ENCODE results near the gene ATG10. TPM values are rescaled to one million over a fixed set of nuclear protein-coding genes. Genes with fewer than 3 reads are reported as not detected.

Gene ATG10
- total and polyA plus RNA-seq, 2 donors, result 6.1 to 14.5 TPM

DNA sequence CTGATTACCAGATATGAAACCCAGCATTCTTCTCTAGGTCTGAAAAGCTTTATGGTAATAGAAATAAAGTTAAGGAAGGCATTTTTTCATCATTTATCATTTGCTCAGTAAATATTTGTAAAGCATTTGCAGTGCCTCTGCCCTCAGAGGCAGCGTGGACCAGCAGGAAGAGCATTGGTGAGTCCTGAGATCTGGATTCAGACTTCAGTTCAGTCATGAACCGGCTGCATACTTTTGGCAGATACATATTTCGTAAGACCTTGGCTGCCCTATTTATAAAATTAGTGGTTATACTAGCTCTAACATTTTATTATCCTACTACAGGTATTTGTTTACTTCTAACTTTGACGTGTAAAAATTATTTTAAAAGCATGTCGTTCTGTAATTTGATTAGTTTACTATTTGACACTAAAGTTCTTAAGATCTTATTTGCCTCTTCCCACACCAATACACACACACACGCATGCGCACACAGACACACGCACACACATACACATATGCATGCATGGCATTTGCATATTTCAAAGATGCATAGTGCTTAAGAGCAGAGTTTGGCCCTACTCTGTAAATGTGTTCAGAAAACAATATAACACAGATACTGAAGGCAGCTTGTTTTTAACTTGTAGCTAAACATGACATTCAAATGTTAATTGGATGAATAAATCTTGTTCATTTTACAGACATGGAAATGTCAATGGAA is 204.4 kb downstream of the ATG10 start:
- no peak overlapping the region for H3K27ac ChIP-seq (ENCODE audit: low read depth)
- DNase-seq (ENCODE audit: extremely low spot score), result no peak
- H3K4me1 ChIP-seq (ENCODE audit: insufficient read depth), result no peaks in the 10 kb centered on the region
- 85% methylated on average over 8 of the region's 8 CpGs for whole genome bisulfite sequencing
- H3K4me3 ChIP-seq (ENCODE audit: low read depth, low read length), result no peak overlapping the region
- H3K36me3 ChIP-seq (ENCODE audit: insufficient read depth), result no peaks in the 10 kb centered on the region

DNA sequence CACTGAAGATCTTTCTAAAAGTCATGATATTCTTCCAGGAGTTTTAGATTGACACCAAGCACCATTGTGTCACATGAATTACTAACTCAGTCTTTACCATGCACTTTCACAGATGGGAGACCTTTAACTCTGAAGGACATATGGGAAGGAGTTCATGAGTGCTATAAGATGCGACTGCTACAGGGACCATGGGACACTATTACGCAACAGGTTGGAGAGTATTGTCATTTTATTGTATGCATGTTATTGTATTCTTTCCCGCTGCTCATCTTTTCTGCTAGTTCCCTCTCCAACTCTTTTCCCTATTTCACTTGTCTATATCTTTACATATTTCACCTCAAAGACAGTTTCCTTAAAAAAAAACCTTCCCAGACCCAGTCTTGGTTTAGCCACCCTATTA is 206.6 kb downstream of the ATG10 start:
- Histone ChIP-seq H3K36me3 (ENCODE audit: insufficient read depth) (no peaks in the 10 kb centered on the region), H3K4me1 (ENCODE audit: insufficient read depth) (no peaks in the 10 kb centered on the region), H3K27ac (ENCODE audit: low read depth) (no peak overlapping the region), H3K4me3 (ENCODE audit: low read depth, low read length) (no peak overlapping the region)
- DNase-seq (ENCODE audit: extremely low spot score), result no peak
- WGBS, result 99% methylated on average over 3 of the region's 3 CpGs

DNA sequence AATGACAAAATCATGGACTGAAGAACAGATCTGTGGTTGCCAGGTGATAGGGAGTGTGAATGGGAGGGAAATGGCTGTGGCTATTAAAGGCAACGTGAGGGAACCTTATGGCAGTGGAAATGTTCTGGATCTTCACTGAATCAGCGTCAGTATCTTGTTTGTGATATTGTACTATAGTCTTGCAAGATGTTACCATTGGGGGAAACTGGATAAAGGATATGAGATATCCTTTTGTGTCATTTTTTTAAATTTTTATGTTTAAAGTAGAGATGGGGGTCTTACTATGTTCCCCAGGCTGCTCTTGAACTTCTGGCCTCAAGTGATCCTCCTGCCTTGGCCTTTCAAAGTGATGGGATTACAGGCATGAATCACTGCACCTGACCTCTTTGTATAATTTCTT is 210.8 kb downstream of the ATG10 start:
- no peak for DNase-seq (ENCODE audit: extremely low spot score)
- H3K4me1 ChIP-seq (ENCODE audit: insufficient read depth), result no peaks in the 10 kb centered on the region
- H3K4me3 ChIP-seq (ENCODE audit: low read depth, low read length), result no peak overlapping the region
- H3K36me3 ChIP-seq (ENCODE audit: insufficient read depth), result no peaks in the 10 kb centered on the region
- WGBS, result 96% methylated on average over 2 of the region's 2 CpGs
- H3K27ac ChIP-seq (ENCODE audit: low read depth), result no peak overlapping the region

DNA sequence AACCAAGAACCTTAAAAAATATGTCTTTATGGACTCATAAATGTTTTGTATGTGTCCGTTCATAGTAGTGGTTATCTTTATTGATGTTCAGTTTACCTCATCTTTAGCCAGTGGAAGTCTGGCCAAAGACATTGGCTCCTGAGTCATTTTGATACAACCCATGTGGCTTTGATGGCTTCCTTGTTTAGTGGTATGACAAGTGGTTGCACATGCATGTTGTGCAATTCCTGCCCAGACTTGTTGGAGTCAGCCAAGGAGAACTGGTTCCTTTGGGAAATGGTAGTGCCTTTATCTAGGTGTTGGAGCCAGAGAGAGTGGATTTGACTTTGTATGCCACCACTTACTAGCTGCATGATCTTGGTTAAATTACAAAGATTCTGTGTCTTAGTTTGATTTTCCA is 212.0 kb downstream of the ATG10 start:
- H3K4me1 ChIP-seq (ENCODE audit: insufficient read depth), result no peaks in the 10 kb centered on the region
- H3K27ac ChIP-seq (ENCODE audit: low read depth), result no peak overlapping the region
- H3K36me3 ChIP-seq (ENCODE audit: insufficient read depth), result no peaks in the 10 kb centered on the region
- DNase-seq (ENCODE audit: extremely low spot score), result no peak
- WGBS, result 37% methylated on average over 1 of the region's 1 CpG
- no peak overlapping the region for H3K4me3 ChIP-seq (ENCODE audit: low read depth, low read length)

DNA sequence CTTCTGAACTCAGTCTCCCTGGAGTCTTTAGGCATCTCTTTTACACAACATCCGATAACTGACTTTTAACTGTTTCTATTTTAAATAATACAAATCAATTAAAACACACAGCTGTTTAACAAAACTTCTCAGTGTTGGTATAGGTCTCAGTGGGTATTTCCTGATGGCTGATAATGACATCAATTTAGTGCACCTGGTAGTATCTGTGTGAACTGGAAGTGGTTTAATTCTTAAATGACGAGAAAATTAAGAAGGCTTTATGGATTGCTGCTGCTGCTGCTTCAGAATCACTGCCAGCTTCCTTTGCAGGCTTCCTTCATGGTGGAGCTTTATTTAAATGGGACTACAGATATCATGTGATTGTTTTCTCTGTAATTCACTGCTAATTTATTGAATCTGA is 214.0 kb downstream of the ATG10 start:
- Histone ChIP-seq H3K27ac (ENCODE audit: low read depth) (no peak overlapping the region), H3K4me3 (ENCODE audit: low read depth, low read length) (no peak overlapping the region), H3K36me3 (ENCODE audit: insufficient read depth) (no peaks in the 10 kb centered on the region), H3K4me1 (ENCODE audit: insufficient read depth) (no peaks in the 10 kb centered on the region)
- DNase-seq (ENCODE audit: extremely low spot score), result no peak
- 75% methylated on average over 2 of the region's 2 CpGs for WGBS

DNA sequence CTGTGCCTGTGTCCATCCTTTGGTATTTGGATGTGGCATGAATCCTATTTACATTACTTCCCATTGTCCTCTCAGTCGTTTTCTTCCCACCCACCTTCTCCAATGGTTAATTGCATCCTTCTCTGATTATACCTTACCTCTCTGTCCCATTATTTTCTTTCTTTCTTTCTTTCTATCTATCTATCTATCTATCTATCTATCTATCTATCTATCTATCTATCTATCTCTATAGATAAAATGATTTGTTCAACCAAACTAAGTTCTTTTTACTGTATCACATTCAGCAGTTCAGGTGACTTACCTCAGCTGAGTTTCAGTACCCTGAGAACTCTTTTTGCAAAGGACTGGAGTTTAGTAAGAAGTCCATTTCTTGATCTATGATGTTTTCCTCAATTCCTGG is 225.7 kb downstream of the ATG10 start:
- Histone ChIP-seq H3K4me3 (ENCODE audit: low read depth, low read length) (no peak overlapping the region), H3K36me3 (ENCODE audit: insufficient read depth) (no peaks in the 10 kb centered on the region), H3K27ac (ENCODE audit: low read depth) (no peak overlapping the region), H3K4me1 (ENCODE audit: insufficient read depth) (no peaks in the 10 kb centered on the region)
- 78% methylated on average over 1 of the region's 1 CpG for WGBS
- no peak for DNase-seq (ENCODE audit: extremely low spot score)

DNA sequence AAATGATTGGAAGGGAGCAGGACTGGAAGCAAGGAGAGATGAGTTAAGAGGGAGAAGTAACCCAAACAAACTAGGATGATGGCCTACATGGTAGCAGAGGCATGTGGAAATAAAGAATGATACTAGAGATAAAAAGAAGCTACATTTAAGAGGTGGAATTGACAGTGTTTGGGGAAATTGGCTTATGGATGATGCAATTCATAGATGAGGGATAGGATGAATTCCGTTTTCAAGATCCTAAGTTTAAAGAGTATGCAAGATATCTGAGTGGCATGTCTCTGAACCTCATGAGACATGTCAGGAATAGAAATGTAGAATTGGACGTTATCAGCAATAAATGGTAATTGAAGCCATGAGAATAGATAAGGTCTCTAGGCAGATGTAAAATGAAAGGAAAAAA is 232.7 kb downstream of the ATG10 start:
- H3K27ac ChIP-seq (ENCODE audit: low read depth), result no peak overlapping the region
- no peak for DNase-seq (ENCODE audit: extremely low spot score)
- WGBS, result 68% methylated on average over 2 of the region's 2 CpGs
- H3K4me3 ChIP-seq (ENCODE audit: low read depth, low read length), result no peak overlapping the region
- H3K4me1 ChIP-seq (ENCODE audit: insufficient read depth), result no peaks in the 10 kb centered on the region
- no peaks in the 10 kb centered on the region for H3K36me3 ChIP-seq (ENCODE audit: insufficient read depth)

DNA sequence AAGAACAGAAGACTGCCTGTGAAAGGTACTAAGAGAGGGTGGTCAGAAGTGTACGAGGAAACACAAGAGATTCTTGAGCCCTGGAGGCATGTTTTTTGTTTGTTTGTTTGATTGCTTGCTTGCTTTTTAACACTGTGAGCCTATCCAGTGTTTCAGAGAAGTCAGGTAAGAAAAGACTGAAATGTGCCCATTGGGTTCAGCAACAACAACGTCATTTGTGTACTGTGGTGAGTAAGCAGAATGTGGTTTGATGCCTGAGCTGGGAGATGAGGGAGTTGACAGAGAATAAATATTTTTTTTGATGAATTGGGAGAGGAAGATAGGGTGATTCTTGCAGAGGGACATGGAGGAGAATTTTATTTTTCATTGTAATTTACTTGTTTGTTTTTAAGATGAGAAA is 233.2 kb downstream of the ATG10 start:
- no peaks in the 10 kb centered on the region for H3K4me1 ChIP-seq (ENCODE audit: insufficient read depth)
- no peak overlapping the region for H3K4me3 ChIP-seq (ENCODE audit: low read depth, low read length)
- DNase-seq (ENCODE audit: extremely low spot score), result no peak
- 92% methylated on average over 2 of the region's 2 CpGs for WGBS
- no peak overlapping the region for H3K27ac ChIP-seq (ENCODE audit: low read depth)
- no peaks in the 10 kb centered on the region for H3K36me3 ChIP-seq (ENCODE audit: insufficient read depth)

DNA sequence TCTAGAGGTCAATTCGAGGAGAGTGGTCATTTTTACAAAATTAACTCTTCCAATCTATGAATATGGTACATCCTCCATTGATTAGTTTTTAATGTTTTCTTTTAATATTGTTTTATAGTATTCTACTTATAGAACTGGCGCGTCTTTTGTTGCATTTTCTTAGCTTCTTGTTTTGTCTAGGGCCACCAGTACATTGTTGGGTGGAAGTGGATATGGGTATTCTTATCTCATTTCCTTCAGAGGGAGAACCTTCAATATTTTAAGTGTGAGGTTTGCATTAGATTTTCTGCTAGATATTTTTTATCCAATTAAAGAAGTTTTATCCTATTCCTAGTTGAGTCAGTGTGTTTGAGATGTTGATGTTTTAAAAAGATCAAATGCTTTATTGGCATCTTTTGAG is 236.5 kb downstream of the ATG10 start:
- DNase-seq (ENCODE audit: extremely low spot score), result no peak
- 92% methylated on average over 3 of the region's 3 CpGs for WGBS
- Histone ChIP-seq H3K4me3 (ENCODE audit: low read depth, low read length) (no peak overlapping the region), H3K4me1 (ENCODE audit: insufficient read depth) (no peaks in the 10 kb centered on the region), H3K36me3 (ENCODE audit: insufficient read depth) (no peaks in the 10 kb centered on the region), H3K27ac (ENCODE audit: low read depth) (no peak overlapping the region)

DNA sequence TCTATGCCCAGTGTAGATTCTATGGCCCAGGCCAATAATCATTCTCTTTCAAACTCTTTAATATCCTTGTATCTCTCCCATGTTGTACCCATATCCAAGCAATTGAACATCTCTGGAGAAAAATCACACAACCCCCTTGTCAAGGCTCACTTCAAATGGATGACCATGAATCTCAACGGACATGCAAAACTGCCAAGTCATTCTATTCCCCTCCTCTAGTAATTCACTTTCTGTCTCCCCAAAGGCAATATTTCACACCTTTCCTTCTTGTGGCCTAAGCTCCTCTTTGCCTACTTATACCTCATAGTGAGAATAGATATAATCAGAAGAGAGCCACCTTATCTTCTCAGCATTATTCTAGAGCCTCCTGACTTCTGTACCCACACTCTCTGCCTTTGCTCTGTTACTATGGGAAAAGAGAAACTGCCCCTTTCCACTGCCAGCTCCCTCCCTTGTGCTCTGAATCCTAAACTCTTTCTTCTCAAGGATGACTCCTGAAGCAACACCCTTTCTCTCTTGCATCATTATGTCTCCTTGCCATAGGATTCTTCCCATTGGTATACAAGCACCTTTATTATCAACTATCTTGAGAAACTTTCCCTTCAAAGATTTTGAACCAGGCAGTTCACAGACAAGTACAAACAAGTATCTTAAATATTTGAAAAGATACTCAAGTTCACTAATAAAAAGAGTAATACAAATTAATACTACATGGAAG is 240.2 kb downstream of the ATG10 start:
- Histone ChIP-seq H3K36me3 (ENCODE audit: insufficient read depth) (no peaks in the 10 kb centered on the region), H3K4me3 (ENCODE audit: low read depth, low read length) (no peak overlapping the region), H3K4me1 (ENCODE audit: insufficient read depth) (no peaks in the 10 kb centered on the region), H3K27ac (ENCODE audit: low read depth) (no peak overlapping the region)
- DNase-seq (ENCODE audit: extremely low spot score), result no peak
- WGBS, result 90% methylated on average over 1 of the region's 1 CpG

DNA sequence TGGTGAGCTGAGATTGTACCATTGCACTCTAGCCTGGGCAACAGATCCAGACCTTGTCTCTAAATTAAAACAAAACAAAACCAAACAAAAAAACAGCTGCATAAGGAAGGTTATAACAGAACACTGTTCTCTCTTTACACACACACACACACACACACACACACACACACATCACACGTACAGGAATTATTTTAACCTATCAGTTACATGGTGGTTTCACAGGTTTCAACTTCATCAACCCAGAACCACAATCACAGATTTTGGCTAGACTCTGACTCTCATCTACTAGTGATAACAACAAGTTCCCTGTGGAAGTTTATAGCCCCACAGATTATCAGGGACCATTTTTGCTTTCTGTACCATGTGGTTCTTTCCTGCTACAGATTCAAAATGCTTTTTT is 246.1 kb downstream of the ATG10 start:
- 48% methylated on average over 1 of the region's 1 CpG for WGBS
- H3K4me3 ChIP-seq (ENCODE audit: low read depth, low read length), result no peak overlapping the region
- no peak overlapping the region for H3K27ac ChIP-seq (ENCODE audit: low read depth)
- DNase-seq (ENCODE audit: extremely low spot score), result no peak
- H3K4me1 ChIP-seq (ENCODE audit: insufficient read depth), result no peaks in the 10 kb centered on the region
- H3K36me3 ChIP-seq (ENCODE audit: insufficient read depth), result no peaks in the 10 kb centered on the region

DNA sequence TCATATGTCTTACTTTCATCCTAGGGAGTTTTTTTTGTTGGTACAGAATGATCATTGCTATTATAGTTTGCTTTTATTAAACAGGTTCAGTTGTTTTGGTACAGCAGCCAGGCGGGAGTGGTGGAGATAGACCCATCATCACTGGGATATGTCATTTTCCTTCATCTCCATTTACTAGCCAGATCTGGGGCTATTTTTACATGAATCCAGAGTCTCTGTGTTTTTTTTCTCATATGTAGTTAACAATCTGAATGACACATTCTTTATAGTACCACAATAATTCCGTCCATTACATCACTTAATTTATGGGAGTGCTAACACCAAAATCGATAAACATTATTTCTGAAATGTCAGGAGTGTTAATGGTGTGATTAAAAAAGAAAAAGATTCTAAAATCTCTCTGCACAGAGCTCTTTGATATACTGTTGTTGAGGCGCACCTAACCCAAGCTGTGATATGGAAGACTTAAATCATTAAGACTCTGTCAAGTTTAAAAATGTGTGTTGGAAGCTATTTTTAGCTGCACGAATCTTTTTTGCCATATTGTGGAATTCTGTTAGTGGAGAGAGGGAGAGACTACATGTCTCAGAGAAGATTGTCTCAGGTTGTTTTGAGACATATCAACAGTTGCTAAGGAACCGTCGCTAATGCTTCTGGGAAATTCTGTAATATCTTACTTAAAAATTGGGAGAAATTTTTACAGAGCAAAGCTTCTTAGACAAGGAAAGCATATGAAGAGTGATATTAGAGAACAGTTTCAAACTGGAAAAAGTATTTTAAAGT is 246.7 kb downstream of the ATG10 start:
- DNase-seq (ENCODE audit: extremely low spot score), result no peak
- WGBS, result 49% methylated on average over 7 of the region's 7 CpGs
- H3K4me3 ChIP-seq (ENCODE audit: low read depth, low read length), result no peak overlapping the region
- H3K27ac ChIP-seq (ENCODE audit: low read depth), result no peak overlapping the region
- H3K36me3 ChIP-seq (ENCODE audit: insufficient read depth), result no peaks in the 10 kb centered on the region
- H3K4me1 ChIP-seq (ENCODE audit: insufficient read depth), result no peaks in the 10 kb centered on the region

DNA sequence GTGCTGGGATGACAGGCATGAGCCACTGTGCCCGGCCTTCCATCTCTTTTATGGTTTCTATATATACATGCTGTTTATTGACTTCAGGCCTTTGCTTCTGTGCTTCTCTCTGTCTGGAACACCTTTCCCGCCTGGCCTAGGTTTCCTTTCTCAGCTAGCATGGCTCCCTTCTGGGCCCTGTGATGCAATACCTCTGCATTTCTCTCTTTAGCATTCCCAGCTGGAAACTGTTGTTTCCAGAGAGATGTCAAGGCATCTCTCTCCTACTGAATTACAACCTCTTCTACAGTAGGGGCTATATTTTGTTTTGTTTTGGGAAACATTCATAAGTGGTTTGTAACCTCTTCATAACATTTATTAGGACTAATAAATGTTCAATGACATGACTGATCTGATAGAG is 249.2 kb downstream of the ATG10 start:
- Histone ChIP-seq H3K4me3 (ENCODE audit: low read depth, low read length) (no peak overlapping the region), H3K27ac (ENCODE audit: low read depth) (no peak overlapping the region), H3K4me1 (ENCODE audit: insufficient read depth) (no peaks in the 10 kb centered on the region), H3K36me3 (ENCODE audit: insufficient read depth) (no peaks in the 10 kb centered on the region)
- no peak for DNase-seq (ENCODE audit: extremely low spot score)
- 96% methylated on average over 2 of the region's 2 CpGs for WGBS

All from urinary bladder (tissue), 4 donors.